Stimulated activated CD4-positive, alpha-beta T cell treated with anti-CD3 and anti-CD28 coated beads, Interleukin-4, amount 100 ng/mL, for 1 hour (primary cell): ENCODE measurements around the gene JMJD1C.
"Not testable (repeated sequence)": the region's sequence is repeated elsewhere in the genome, so short reads cannot be mapped to it uniquely, and the experiment has no call there.

ENCODE experiments used
- DNase-seq: peaks from one replicate; pipeline ENCODE4 v3.0.0-alpha.2; 2020

Gene JMJD1C

GRCh38 chr10:63348245-63348850, 117.4 kb downstream of the JMJD1C start:
- DNase-seq = no peak

GRCh38 chr10:63346015-63346441, 119.7 kb downstream of the JMJD1C start:
- DNase-seq = no peak

- DNase-seq = no peak
These were observed 121.5 kb downstream of the JMJD1C start for GRCh38 chr10:63344269-63344668.

GRCh38 chr10:63343476-63343875, 122.3 kb downstream of the JMJD1C start:
- DNase-seq = no peak

GRCh38 chr10:63339640-63340039, 126.1 kb downstream of the JMJD1C start:
- DNase-seq = not testable (repeated sequence)

GRCh38 chr10:63337455-63338251, 128.1 kb downstream of the JMJD1C start:
- DNase-seq = no peak

- no peak for DNase-seq
These were observed 134.2 kb downstream of the JMJD1C start for GRCh38 chr10:63331586-63331985.

- DNase-seq = no peak
These were observed 141.3 kb downstream of the JMJD1C start for GRCh38 chr10:63324495-63324854.

- no peak for DNase-seq
These were observed 141.9 kb downstream of the JMJD1C start for GRCh38 chr10:63323701-63324494.

GRCh38 chr10:63320683-63321082, 145.1 kb downstream of the JMJD1C start:
- no peak for DNase-seq

- DNase-seq = no peak
These were observed 146.5 kb downstream of the JMJD1C start for GRCh38 chr10:63319231-63319630.

GRCh38 chr10:63318491-63318890, 147.3 kb downstream of the JMJD1C start:
- DNase-seq = no peak

GRCh38 chr10:63314020-63314419, 151.8 kb downstream of the JMJD1C start:
- DNase-seq = no peak

GRCh38 chr10:63313066-63313717, 152.6 kb downstream of the JMJD1C start:
- no peak for DNase-seq

- no peak for DNase-seq
These were observed 157.1 kb downstream of the JMJD1C start for GRCh38 chr10:63308628-63309027.

- no peak for DNase-seq
These were observed 161.6 kb downstream of the JMJD1C start for GRCh38 chr10:63304146-63304545.

GRCh38 chr10:63300801-63301200, 165.0 kb downstream of the JMJD1C start:
- no peak for DNase-seq

GRCh38 chr10:63297941-63298340, 167.8 kb downstream of the JMJD1C start:
- no peak for DNase-seq

GRCh38 chr10:63294781-63295180, 171.0 kb downstream of the JMJD1C start:
- DNase-seq = no peak

GRCh38 chr10:63292847-63293246, 172.9 kb downstream of the JMJD1C start:
- not testable (repeated sequence) for DNase-seq

GRCh38 chr10:63288170-63288569, 177.6 kb downstream of the JMJD1C start:
- DNase-seq = no peak

GRCh38 chr10:63286754-63287264, 179.0 kb downstream of the JMJD1C start:
- DNase-seq = no peak

GRCh38 chr10:63286340-63286739, 179.4 kb downstream of the JMJD1C start:
- no peak for DNase-seq
